ENCODE data around the gene COL19A1.
"Not testable (repeated sequence)": the region's sequence is repeated elsewhere in the genome, so short reads cannot be mapped to it uniquely, and the experiment has no call there.

The COL19A1 gene

GRCh38 chr6:69965974-69966373, 99.6 kb downstream of the COL19A1 start:
- not testable (repeated sequence) for DNase-seq (ENCODE audit: low read depth in 2 of 2)

GRCh38 chr6:69973138-69973537, 106.8 kb downstream of the COL19A1 start:
- DNase-seq (ENCODE audit: low read depth in 2 of 2) = no peak

GRCh38 chr6:69973763-69974162, 107.4 kb downstream of the COL19A1 start:
- no peak for DNase-seq (ENCODE audit: low read depth in 2 of 2)

DNA sequence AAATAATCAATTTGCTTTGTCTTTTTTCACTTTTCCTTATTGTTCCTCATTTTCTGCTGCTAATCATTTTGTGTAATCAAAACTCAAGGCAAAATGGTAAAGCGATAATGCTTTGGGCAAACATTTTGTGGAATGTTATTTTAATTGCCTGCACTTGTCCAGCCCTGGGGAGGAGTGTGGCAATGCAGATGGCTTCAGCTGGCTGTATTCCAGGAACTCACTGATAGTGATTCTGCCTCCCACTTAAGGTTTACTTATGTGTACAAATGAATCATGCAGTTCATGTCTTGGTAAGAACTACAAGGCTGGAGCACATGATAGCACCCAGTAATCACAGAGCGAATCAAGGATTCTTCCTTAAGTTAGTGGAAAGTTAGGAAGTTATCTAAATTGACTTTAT, 107.8 kb downstream of the COL19A1 start:
- DNase-seq (ENCODE audit: low read depth in 2 of 2) = no peak

- no peak for DNase-seq (ENCODE audit: low read depth in 2 of 2)
Measured at GRCh38 chr6:69976591-69977090, 110.3 kb downstream of the COL19A1 start.

DNA sequence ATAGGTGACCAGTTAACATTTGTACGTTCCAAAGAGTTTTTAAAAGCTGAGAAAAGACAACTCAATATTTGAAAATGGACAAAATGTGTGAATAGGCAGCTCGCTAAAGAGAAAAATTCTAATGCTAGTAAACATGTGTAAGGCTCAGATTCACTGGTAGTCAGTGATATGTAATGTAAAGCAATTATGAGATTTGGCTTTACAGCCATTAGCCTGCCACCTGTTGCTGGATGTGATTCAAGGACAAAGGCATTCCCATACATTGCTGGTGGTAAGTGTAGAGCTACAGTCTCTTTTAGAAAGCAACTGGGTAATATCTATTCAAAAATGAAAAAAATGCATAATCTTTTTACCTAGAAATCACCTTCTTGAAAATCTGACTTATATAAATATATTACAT, 114.3 kb downstream of the COL19A1 start:
- DNase-seq (ENCODE audit: low read depth in 2 of 2) = no peak

- no peak for DNase-seq (ENCODE audit: low read depth in 2 of 2)
Measured at GRCh38 chr6:69984506-69984905, 118.2 kb downstream of the COL19A1 start.

DNA sequence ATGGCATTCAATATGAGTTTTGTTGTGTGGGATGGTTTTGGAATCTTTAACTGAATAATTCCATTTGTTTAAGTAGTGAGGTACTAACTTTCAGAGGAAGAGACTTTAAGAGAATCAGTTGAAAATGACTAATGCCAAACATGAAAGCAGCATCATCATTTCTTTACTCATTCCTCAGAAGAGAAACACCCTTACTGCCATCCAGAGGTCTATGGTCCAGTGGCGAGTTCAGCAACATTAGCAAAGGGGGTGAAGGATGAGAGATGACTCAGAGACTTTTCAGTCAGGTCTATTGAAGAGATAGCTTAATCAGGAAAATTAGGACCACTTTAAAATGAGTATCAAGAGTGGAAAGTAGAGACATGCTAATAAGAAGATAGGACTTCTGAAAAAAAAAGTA, 118.8 kb downstream of the COL19A1 start:
- no peak for DNase-seq (ENCODE audit: low read depth in 2 of 2)

DNA sequence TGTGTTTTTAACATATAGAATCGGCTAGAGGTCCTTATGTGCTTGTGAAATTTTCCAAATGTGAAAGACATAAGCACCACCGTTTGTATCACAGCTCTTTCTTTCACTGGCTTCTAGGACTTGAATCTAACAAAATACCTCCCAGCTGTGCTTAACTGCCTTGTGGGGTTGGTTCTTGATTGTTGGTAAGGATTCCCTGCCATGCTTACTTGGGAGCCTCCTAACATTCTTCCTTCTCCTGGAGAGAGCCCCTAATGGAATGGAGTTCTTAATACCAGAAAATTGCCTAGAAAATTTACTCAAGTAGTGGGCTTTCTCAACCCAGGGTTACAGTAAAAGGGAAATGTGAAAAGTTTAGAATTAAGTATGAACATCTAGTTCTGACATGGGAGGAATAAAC, 121.2 kb downstream of the COL19A1 start:
- DNase-seq (ENCODE audit: low read depth in 2 of 2) = no peak

DNA sequence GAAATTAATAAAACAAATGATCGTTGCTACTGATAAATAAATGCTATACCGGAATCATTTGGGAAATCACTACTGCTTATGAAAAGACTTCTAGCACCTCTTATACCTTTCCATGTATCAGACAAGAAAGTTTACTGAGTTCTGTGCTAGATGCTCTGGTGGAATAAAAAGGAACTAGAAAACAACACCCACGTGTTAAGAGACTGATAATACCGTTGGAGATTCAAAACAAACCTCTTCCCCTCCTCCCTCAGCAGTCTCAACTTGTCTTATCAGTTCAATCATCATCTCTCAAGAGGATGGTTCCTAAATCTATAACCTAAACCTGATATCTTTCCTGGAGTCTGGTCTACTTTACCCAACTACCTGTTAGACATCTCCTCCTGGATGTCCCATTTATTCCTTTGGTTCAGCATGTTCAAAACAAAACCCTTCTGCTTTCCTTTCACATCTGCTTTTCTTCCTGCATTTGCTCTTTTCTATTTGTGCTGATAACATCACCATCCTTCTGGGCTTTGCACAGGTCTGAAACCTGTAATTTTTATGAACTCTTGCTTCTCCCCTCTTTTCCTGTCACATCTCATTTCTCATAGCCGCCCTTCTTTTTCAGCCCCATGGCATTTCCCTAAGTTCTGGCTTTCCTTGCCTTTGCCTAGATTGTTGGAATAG, 122.2 kb downstream of the COL19A1 start:
- DNase-seq (ENCODE audit: low read depth in 2 of 2) = no peak

GRCh38 chr6:69994251-69994650, 127.9 kb downstream of the COL19A1 start:
- DNase-seq (ENCODE audit: low read depth in 2 of 2) = no peak

GRCh38 chr6:70008189-70008588, 141.8 kb downstream of the COL19A1 start:
- no peak for DNase-seq (ENCODE audit: low read depth in 2 of 2)

DNA sequence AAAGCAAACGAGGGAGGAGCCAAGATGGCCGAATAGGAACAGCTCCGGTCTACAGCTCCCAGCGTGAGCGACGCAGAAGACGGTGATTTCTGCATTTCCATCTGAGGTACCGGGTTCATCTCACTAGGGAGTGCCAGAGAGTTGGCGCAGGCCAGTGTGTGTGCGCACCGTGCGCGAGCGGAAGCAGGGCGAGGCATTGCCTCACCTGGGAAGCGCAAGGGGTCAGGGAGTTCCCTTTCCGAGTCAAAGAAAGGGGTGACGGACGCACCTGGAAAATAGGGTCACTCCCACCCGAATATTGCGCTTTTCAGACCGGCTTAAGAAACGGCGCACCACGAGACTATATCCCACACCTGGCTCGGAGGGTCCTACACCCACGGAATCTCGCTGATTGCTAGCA, 144.0 kb downstream of the COL19A1 start:
- not testable (repeated sequence) for DNase-seq (ENCODE audit: low read depth in 2 of 2)

GRCh38 chr6:70023201-70023600, 156.8 kb downstream of the COL19A1 start:
- not testable (repeated sequence) for DNase-seq (ENCODE audit: low read depth in 2 of 2)

DNA sequence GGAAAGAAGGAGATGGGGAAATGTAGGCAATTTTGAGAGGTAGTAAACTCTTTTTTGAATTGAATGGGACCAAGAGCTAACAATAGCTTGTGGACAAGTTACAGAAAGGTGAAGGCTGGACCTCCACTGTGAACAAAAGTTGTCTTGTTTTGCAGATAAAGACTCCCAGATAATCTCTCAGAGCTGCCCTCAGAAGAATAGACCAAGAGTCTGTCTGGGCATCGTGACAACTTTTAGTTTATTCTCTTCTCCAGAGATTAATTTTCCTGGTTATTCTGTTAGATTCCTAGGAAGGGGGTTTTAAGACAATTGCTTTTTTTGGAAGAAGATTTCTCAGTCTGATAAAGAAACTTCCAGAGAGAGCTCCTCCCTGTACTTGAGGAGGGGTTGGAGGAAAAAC, 161.9 kb downstream of the COL19A1 start:
- DNase-seq (ENCODE audit: low read depth in 2 of 2) = no peak

DNA sequence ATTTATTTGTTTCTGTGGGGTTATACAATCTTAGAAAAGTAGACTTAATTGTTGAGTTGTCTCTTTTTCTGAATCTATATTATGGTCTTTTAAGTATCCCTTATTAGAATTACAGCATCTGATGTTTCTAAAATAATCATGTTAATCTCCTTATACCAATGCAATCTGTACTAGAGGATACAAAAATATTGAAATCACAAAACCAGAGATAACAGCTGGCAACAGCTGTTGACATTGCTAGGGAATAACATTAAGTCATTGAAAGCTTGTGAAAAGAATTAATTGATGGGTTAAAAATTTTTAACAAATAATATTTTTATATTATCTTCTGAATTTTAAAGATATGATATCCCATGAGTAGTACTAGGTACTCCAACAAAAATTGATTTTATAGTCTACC, 162.6 kb downstream of the COL19A1 start:
- DNase-seq (ENCODE audit: low read depth in 2 of 2) = no peak

DNA sequence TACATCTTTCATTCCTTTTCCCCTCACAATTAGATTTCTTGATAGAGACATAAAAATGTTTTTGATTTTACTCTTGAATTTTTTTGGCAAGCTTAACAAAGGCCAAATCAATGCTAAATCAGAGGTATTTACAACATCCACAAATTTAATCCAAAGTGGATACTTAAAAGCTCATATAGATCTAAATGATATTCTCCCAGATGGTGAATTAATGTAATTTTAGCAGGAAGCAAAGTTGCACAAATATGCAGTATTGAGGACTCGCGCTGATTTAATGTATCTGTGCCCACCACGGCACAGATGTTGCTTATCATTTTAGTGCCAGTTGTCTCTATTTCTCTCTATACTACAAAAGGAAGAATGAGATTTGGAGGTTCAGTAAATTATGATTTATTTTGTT, 167.4 kb downstream of the COL19A1 start:
- no peak for DNase-seq (ENCODE audit: low read depth in 2 of 2)

- no peak for DNase-seq (ENCODE audit: low read depth in 2 of 2)
Measured at GRCh38 chr6:70037445-70037844, 171.1 kb downstream of the COL19A1 start.

GRCh38 chr6:70040766-70041165, 174.4 kb downstream of the COL19A1 start:
- DNase-seq (ENCODE audit: low read depth in 2 of 2) = no peak

DNA sequence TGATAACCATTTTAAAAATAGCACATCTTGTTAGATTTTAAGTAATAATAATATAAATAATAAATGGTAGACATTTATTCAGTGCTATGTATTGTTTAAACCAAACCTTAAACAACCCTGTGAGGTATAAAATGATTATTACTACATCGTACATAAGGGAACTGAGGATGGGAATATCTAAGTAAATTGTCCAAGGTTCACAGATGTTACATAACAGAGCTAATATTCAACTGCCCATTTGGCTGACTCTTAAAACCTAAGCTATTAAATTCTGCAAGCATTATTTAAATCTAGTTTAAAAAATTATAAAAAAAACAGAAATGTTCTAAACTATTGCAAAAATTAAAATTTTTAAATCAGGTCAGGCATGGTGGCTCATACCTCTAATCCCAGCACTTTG, 175.1 kb downstream of the COL19A1 start:
- DNase-seq (ENCODE audit: low read depth in 2 of 2) = no peak

DNA sequence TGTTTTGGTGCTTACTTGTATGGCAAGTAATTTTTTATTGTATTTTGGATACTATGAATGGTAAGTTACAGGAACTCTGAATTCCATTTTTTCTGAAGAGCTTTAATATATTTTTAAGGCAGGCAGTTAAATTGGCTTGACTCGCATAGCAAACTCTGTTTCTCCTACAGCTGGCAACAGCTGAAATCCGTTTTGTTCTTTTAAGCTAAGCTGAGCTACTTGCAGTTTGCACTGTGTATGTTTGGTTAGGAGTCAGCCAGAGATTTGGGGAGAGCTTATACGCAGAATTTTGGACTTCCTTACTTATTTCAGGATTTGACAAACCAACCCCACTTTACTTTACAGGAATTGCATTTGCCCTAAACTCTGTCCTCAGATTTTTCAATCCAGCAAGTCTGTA, 179.1 kb downstream of the COL19A1 start:
- DNase-seq (ENCODE audit: low read depth in 2 of 2) = no peak

DNA sequence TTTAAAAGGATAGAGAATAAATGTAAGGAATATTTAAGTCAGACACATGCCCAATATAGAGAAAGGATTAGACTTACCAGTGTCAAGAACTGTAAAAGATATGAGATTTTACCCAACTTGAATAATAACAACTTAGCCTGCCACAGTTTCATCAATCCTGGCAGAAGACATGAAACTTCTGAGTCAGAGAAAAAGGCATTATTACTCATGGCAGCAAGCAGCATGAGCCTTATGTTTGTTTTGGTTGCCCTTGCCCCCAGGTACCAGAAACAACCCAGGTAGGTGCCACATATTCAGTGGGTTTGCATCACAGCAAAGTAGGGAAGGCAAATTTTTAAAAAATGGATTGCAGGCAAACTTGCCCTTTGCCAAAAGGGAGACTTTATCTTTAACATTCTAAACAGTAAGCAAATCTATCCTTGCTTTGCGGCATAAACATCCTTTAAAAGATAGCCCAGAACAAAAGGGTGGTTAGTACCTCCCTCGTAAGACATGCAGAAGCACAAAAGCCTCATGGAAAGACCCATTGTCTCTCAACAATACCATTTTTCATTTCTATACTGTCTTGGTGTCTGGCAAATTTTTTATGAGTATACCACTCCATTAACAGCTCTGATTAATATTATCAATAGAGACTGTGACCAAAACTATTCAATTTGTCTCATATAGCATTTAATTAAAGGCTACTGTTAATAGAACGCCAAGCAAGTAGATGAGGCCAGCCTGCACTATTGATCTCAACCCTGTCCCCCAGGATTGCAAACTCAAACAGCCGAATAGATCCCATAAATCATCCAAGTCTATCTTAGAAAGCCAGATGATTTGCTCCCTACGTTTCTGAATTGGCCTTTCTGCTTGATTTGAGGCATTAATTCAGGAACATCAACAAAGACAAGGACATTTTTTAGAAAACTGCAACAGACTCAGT, 185.1 kb downstream of the COL19A1 start:
- no peak for DNase-seq (ENCODE audit: low read depth in 2 of 2)

Data from fibroblast of skin of left biceps (primary cell).